ENCODE data around the gene MRPS22.

MRPS22 gene

GRCh38 chr3:139317215-139317614 is 26.6 kb upstream of the MRPS22 start:
- no peak overlapping the region for H4K8ac ChIP-seq (ENCODE audit: low read length)
- DNase-seq = no peak
- H3K18ac ChIP-seq (ENCODE audit: low read depth in 1 of 2, low read length in 2 of 2) = no peak overlapping the region
- H3K27me3 ChIP-seq (ENCODE audit: control insufficient read depth in 1 of 2, insufficient read depth in 1 of 2, low read length in 2 of 2) = peaks cover 0 to 39% of the 10 kb centered on the region in 2 experiments
- peaks cover 15% of the 10 kb centered on the region for H3K4me1 ChIP-seq (ENCODE audit: control insufficient read depth, insufficient read depth, low read depth, low read length)
- H2AFZ ChIP-seq (ENCODE audit: low read depth, low read length) = no peak overlapping the region
- H2BK12ac ChIP-seq (ENCODE audit: low read length in 2 of 2) = no peak overlapping the region
- H3K23ac ChIP-seq (ENCODE audit: low read length in 2 of 2) = no peak overlapping the region
- no peak overlapping the region for H3K14ac ChIP-seq (ENCODE audit: low read length in 2 of 2)
- H3K27ac ChIP-seq (ENCODE audit: low read length, poor library complexity, severe bottlenecking) = no peak overlapping the region
- H3K79me1 ChIP-seq (replicated peaks; ENCODE audit: low read length, poor library complexity, severe bottlenecking) = no peaks in the 10 kb centered on the region
- H3K9me3 ChIP-seq (ENCODE audit: control insufficient read depth, low read length) = no peaks in the 10 kb centered on the region
- no peak overlapping the region for H3K9ac ChIP-seq (ENCODE audit: low read length)
- H4K91ac ChIP-seq (ENCODE audit: low read length) = no peak overlapping the region
- no peak overlapping the region for H3K4me2 ChIP-seq (ENCODE audit: low read length, poor library complexity, severe bottlenecking)
- no peak overlapping the region for H3K4me3 ChIP-seq (ENCODE audit: insufficient read depth in 1 of 2, low read depth in 1 of 2, low read length in 2 of 2)
- no peak overlapping the region for H2BK5ac ChIP-seq (ENCODE audit: low read depth, low read length, poor library complexity, severe bottlenecking)
- peak overlapping the region; percentile 57 for H2AK5ac ChIP-seq (ENCODE audit: low read length, severe bottlenecking)
- H3K4ac ChIP-seq (ENCODE audit: low read depth in 1 of 2, low read length in 2 of 2) = no peak overlapping the region
- WGBS = 80% methylated on average over 6 of the region's 6 CpGs
- no peak overlapping the region for H2BK15ac ChIP-seq (ENCODE audit: low read depth, poor library complexity, severe bottlenecking)
- H2BK120ac ChIP-seq (ENCODE audit: low read depth, low read length) = no peak overlapping the region
- no peaks in the 10 kb centered on the region for H3K36me3 ChIP-seq (ENCODE audit: control insufficient read depth in 1 of 2, insufficient read depth in 2 of 2, low read depth in 1 of 2, low read length in 2 of 2)

GRCh38 chr3:139317660-139318430 is 26.0 kb upstream of the MRPS22 start:
- no peak overlapping the region for H3K27ac ChIP-seq (ENCODE audit: low read length, poor library complexity, severe bottlenecking)

GRCh38 chr3:139318431-139318816 is 25.4 kb upstream of the MRPS22 start:
- no peak overlapping the region for H3K9ac ChIP-seq (ENCODE audit: low read length)
- H2AFZ ChIP-seq (ENCODE audit: low read depth, low read length) = peak overlapping the region; percentile 44
- no peaks in the 10 kb centered on the region for H3K36me3 ChIP-seq (ENCODE audit: control insufficient read depth in 1 of 2, insufficient read depth in 2 of 2, low read depth in 1 of 2, low read length in 2 of 2)
- peak overlapping the region in 1 of 2 experiments; percentile 11 for H2BK12ac ChIP-seq (ENCODE audit: low read length in 2 of 2)
- H4K8ac ChIP-seq (ENCODE audit: low read length) = no peak overlapping the region
- peak overlapping the region; percentile 53 for H2AK5ac ChIP-seq (ENCODE audit: low read length, severe bottlenecking)
- no peak overlapping the region for H2BK15ac ChIP-seq (ENCODE audit: low read depth, poor library complexity, severe bottlenecking)
- H3K4ac ChIP-seq (ENCODE audit: low read depth in 1 of 2, low read length in 2 of 2) = no peak overlapping the region
- 65% methylated on average over 3 of the region's 3 CpGs for WGBS
- H3K4me2 ChIP-seq (ENCODE audit: low read length, poor library complexity, severe bottlenecking) = no peak overlapping the region
- H3K18ac ChIP-seq (ENCODE audit: low read depth in 1 of 2, low read length in 2 of 2) = no peak overlapping the region
- no peak overlapping the region for H2BK5ac ChIP-seq (ENCODE audit: low read depth, low read length, poor library complexity, severe bottlenecking)
- H3K4me3 ChIP-seq (ENCODE audit: insufficient read depth in 1 of 2, low read depth in 1 of 2, low read length in 2 of 2) = no peak overlapping the region
- no peak overlapping the region for H2BK120ac ChIP-seq (ENCODE audit: low read depth, low read length)
- H3K27ac ChIP-seq (ENCODE audit: low read length, poor library complexity, severe bottlenecking) = no peak overlapping the region
- H3K9me3 ChIP-seq (ENCODE audit: control insufficient read depth, low read length) = no peaks in the 10 kb centered on the region
- H3K4me1 ChIP-seq (ENCODE audit: control insufficient read depth, insufficient read depth, low read depth, low read length) = peaks cover 12% of the 10 kb centered on the region
- DNase-seq = no peak
- peaks cover 0 to 40% of the 10 kb centered on the region in 2 experiments for H3K27me3 ChIP-seq (ENCODE audit: control insufficient read depth in 1 of 2, insufficient read depth in 1 of 2, low read length in 2 of 2)
- H3K23ac ChIP-seq (ENCODE audit: low read length in 2 of 2) = no peak overlapping the region
- H3K14ac ChIP-seq (ENCODE audit: low read length in 2 of 2) = no peak overlapping the region
- H4K91ac ChIP-seq (ENCODE audit: low read length) = no peak overlapping the region
- H3K79me1 ChIP-seq (replicated peaks; ENCODE audit: low read length, poor library complexity, severe bottlenecking) = no peaks in the 10 kb centered on the region

More at GRCh38 chr3:139317660-139318430, 26.0 kb upstream of the MRPS22 start:
- Histone ChIP-seq H3K14ac (ENCODE audit: low read length in 2 of 2) (no peak overlapping the region), H3K9me3 (ENCODE audit: control insufficient read depth, low read length) (no peaks in the 10 kb centered on the region), H3K4ac (ENCODE audit: low read depth in 1 of 2, low read length in 2 of 2) (no peak overlapping the region), H4K91ac (ENCODE audit: low read length) (no peak overlapping the region), H2AFZ (ENCODE audit: low read depth, low read length) (peak overlapping the region; percentile 44), H3K23ac (ENCODE audit: low read length in 2 of 2) (no peak overlapping the region), H2BK15ac (ENCODE audit: low read depth, poor library complexity, severe bottlenecking) (no peak overlapping the region), H3K18ac (ENCODE audit: low read depth in 1 of 2, low read length in 2 of 2) (no peak overlapping the region), H3K36me3 (ENCODE audit: control insufficient read depth in 1 of 2, insufficient read depth in 2 of 2, low read depth in 1 of 2, low read length in 2 of 2) (no peaks in the 10 kb centered on the region), H2BK120ac (ENCODE audit: low read depth, low read length) (no peak overlapping the region), H2BK5ac (ENCODE audit: low read depth, low read length, poor library complexity, severe bottlenecking) (no peak overlapping the region), H3K4me2 (ENCODE audit: low read length, poor library complexity, severe bottlenecking) (no peak overlapping the region), H3K79me1 (replicated peaks; ENCODE audit: low read length, poor library complexity, severe bottlenecking) (no peaks in the 10 kb centered on the region), H4K8ac (ENCODE audit: low read length) (no peak overlapping the region), H2BK12ac (ENCODE audit: low read length in 2 of 2) (no peak overlapping the region), H2AK5ac (ENCODE audit: low read length, severe bottlenecking) (peak overlapping the region; percentile 53), H3K4me3 (ENCODE audit: insufficient read depth in 1 of 2, low read depth in 1 of 2, low read length in 2 of 2) (no peak overlapping the region), H3K9ac (ENCODE audit: low read length) (no peak overlapping the region), H3K4me1 (ENCODE audit: control insufficient read depth, insufficient read depth, low read depth, low read length) (peaks cover 14% of the 10 kb centered on the region), H3K27me3 (ENCODE audit: control insufficient read depth in 1 of 2, insufficient read depth in 1 of 2, low read length in 2 of 2) (peaks cover 0 to 40% of the 10 kb centered on the region in 2 experiments)
- 89% methylated on average over 8 of the region's 8 CpGs for WGBS
- no peak for DNase-seq

DNA sequence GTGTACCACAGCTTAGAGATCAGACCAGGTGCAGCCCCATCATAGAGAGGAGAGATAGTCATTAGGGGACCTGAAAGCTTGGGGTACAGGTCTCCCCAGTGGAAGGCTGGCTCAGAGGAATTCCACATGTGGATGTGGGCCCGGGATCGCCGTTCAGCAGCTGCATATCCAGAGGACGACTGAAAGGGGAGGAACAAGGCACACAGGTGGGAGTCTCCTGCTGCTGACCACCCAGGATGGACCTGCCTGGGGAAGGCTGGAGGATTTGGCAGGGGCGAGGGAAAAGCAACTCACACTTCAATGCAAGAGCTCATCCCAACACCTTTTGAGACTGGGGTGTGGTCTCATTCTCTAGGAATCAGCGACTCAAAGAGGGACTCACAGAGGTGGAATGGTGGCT is 25.0 kb upstream of the MRPS22 start:
- peaks cover 0 to 40% of the 10 kb centered on the region in 2 experiments for H3K27me3 ChIP-seq (ENCODE audit: control insufficient read depth in 1 of 2, insufficient read depth in 1 of 2, low read length in 2 of 2)
- H2BK120ac ChIP-seq (ENCODE audit: low read depth, low read length) = no peak overlapping the region
- H2BK15ac ChIP-seq (ENCODE audit: low read depth, poor library complexity, severe bottlenecking) = no peak overlapping the region
- 86% methylated on average over 5 of the region's 6 CpGs for WGBS
- no peak overlapping the region for H4K8ac ChIP-seq (ENCODE audit: low read length)
- H3K9ac ChIP-seq (ENCODE audit: low read length) = no peak overlapping the region
- H2BK5ac ChIP-seq (ENCODE audit: low read depth, low read length, poor library complexity, severe bottlenecking) = no peak overlapping the region
- no peak overlapping the region for H3K4me3 ChIP-seq (ENCODE audit: insufficient read depth in 1 of 2, low read depth in 1 of 2, low read length in 2 of 2)
- H3K14ac ChIP-seq (ENCODE audit: low read length in 2 of 2) = no peak overlapping the region
- no peak overlapping the region for H4K91ac ChIP-seq (ENCODE audit: low read length)
- no peak overlapping the region for H2BK12ac ChIP-seq (ENCODE audit: low read length in 2 of 2)
- no peak overlapping the region for H3K27ac ChIP-seq (ENCODE audit: low read length, poor library complexity, severe bottlenecking)
- no peaks in the 10 kb centered on the region for H3K36me3 ChIP-seq (ENCODE audit: control insufficient read depth in 1 of 2, insufficient read depth in 2 of 2, low read depth in 1 of 2, low read length in 2 of 2)
- H3K4me1 ChIP-seq (ENCODE audit: control insufficient read depth, insufficient read depth, low read depth, low read length) = peaks cover 12% of the 10 kb centered on the region
- no peak for DNase-seq
- H3K79me1 ChIP-seq (replicated peaks; ENCODE audit: low read length, poor library complexity, severe bottlenecking) = no peaks in the 10 kb centered on the region
- no peak overlapping the region for H3K23ac ChIP-seq (ENCODE audit: low read length in 2 of 2)
- H3K9me3 ChIP-seq (ENCODE audit: control insufficient read depth, low read length) = no peaks in the 10 kb centered on the region
- H2AK5ac ChIP-seq (ENCODE audit: low read length, severe bottlenecking) = peak overlapping the region; percentile 33
- no peak overlapping the region for H3K18ac ChIP-seq (ENCODE audit: low read depth in 1 of 2, low read length in 2 of 2)
- H2AFZ ChIP-seq (ENCODE audit: low read depth, low read length) = no peak overlapping the region
- H3K4ac ChIP-seq (ENCODE audit: low read depth in 1 of 2, low read length in 2 of 2) = no peak overlapping the region
- H3K4me2 ChIP-seq (ENCODE audit: low read length, poor library complexity, severe bottlenecking) = no peak overlapping the region

All from mesenchymal stem cell (in vitro differentiated cells and primary cell).